Left renal pelvis (tissue), 4 donors: ENCODE results near the gene SH3BP2. TPM values are rescaled to one million over a fixed set of nuclear protein-coding genes. Genes with fewer than 3 reads are reported as not detected.

Source experiments
- DNase-seq, 4 donors: peaks; one replicate each; pipeline ENCODE4 v3.0.0-alpha.2; 2013; ENCODE audit warnings: low read depth in 4 of 4, low spot score in 3 of 4
- polyA plus RNA-seq, 4 donors: library from polyadenylated mRNA; unstranded; fragments of 120-200 nt; gene quantifications; one replicate each; pipeline ENCODE4 v1.2.1, GENCODE V29; 2013; ENCODE audit not compliant: insufficient read length in 4 of 4

Gene SH3BP2
- polyA plus RNA-seq, 4 donors: 27.5 to 52.0 (median 30.7) TPM

DNA sequence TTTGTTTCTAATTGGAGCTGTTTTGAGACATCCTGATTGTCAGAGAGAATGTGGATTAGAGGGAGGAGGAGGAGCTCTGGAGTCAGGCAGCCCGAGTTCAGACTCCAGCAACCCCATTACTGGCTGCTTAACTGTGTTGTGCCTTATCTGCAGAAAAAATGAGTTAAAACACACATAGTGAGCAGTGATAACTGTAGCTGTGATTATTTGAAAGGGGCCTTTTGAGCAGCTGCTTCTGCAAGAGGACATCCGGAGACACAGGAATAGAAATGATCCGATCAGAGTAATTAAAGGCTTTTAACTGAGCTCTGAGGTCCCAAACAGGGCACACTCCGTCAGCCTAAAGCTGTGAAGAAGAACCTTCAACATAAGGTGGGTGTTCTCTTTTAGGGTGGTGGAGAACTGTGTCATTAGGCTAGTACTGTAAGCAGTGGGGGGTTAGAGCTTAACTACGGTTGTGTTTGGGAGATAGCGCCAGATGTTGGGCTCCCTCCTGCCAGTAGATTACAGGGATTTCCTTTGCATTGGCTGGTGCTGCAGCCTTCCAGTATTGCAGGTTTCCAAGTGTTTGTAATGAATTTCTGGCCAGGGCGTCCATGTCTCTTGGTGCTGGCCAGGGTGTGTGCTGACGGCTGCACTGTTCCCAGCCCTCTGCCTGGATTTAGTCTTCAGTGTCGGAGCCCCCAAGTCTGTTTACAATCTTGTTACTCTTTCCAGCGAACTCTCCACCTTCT, 75.0 kb downstream of the SH3BP2 start:
- DNase-seq: no peak

DNA sequence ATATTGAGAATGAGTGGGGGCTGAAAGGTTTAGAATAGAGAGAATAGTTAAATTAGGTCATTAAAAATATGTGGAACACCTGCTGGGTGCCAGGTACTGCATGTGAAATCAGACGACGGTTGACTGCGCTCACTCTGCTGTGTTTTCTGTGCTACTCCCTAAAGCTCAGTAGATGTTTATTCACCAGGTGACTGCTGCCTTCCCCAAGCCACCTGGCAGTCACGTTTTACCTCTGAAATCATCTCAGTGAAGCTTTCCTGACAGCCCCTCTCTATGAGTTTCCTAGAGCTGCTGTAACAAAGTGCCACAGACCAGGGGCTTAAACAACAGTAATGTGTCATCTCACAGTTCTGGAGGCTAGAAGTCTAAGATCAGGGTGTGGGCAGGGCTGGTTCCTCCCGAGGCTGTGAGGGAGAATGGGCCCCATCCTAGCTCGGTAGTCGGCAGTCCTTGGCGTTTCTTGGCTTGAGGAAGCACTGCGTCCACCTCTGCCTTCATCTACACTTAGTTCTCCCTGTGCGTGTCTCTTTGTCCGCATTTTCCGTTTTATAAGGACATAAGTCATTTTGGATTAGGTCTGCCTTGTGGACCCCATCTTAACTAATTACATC, 76.1 kb downstream of the SH3BP2 start:
- no peak for DNase-seq

DNA sequence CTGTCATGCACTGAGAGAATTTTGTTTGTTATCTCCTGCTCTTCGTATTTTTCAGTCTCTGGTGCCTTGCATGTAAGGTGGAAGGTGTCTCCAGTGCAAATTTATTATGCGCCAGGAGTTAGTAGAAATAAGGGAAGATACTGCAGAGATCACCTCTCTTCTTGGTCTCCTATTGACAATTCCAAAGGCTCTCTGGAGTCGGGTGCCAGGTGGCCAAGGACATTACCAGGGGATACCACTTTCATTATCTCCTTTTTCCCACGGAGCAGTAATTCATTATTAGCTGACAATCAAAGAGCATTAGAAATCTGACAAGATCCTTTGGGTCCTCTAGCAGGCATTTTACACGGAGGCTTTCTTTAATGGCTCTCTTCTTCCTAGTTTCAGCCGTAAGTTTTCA, 76.8 kb downstream of the SH3BP2 start:
- no peak for DNase-seq

DNA sequence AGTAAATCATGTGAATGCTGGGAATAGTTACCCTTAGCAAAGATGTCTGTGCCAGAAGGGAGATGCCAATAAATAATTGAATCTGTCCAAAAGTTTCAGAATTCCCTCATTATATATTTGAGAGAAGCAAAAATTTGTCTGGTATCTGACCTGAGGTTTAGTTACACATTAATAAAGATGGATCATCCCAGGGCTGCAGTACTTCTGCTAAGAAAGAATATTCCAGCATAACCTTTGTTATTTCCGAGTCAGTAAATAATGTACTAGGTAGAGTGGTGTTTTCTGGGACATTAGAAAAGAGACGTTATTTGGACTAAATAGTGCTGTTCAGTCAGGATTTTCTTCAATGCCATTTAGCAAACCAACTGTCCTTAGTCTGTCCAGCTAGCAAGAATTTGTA, 77.2 kb downstream of the SH3BP2 start:
- DNase-seq: no peak

DNA sequence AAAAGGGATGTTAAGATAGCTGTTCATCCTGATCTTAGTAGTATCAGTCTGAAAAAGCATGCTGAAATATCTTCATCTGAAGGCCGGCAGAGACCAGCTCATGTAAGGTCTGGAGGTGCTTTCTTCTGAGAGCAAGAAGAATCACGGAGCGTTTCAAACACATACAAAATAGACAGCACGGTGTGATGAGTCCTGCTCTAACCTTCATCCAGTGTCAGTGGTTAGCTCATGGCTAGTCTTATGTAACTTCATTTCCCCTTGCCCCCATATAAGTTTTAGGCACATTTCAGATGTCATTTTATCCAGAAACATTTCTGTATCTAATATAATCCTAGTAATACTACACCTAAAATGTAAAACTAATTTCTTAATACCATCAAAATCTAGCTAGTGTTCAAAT, 78.6 kb downstream of the SH3BP2 start:
- no peak for DNase-seq

DNA sequence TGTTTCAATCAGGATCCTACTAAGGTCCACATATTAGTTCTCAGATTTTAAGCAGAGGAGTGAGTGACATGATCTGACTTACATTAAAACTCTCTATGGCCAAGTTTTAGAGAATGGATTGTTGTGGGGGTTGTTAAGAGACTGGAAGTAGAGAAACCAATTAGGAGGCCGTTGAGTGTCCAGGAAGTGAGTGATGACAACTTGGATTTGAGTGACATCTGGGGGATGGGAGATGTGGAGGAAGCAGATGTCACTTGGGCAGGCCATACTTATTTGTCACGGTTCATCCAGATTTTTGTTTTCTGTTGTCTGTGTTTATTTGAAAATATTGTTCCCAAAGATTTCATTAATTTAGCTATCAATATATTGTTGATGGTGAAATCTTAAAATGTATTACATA, 79.0 kb downstream of the SH3BP2 start:
- DNase-seq: no peak

DNA sequence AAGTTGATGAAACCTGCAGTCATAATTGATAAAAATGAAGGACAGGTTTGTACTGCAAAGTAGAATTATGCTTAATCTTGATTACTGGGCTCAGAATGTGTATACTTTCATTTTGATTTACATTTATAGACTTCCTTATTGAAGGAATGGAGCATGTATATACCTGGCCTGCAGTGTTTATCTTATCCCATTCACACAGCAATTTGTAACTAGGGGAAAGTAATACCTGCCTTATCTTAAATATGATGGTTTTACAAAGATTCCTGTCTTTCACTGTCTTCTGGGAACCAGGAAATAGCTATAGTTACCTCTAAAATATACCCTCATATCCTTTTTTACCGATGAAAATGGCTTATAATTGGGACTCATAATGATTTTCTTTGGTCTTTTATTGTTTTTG, 80.4 kb downstream of the SH3BP2 start:
- no peak for DNase-seq

DNA sequence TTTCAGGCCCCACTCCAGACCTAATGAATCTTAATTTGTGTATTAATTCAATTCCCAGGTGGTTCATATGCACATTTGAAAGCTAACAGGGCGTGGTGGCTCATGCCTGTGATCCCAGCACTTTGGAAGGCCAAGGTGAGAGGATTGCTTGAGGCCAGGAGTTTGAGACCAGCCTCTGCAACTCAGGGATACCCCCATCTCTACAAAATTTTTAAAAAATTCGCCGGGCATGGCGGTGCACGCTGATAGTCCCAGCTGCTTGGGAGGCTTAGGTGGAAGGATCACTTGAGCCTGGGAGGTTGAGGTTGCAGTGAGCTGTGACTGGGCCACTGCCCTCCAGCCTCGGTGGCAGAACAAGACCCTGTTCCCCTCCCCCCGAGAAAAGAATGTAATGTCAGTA, 82.0 kb downstream of the SH3BP2 start:
- no peak for DNase-seq

DNA sequence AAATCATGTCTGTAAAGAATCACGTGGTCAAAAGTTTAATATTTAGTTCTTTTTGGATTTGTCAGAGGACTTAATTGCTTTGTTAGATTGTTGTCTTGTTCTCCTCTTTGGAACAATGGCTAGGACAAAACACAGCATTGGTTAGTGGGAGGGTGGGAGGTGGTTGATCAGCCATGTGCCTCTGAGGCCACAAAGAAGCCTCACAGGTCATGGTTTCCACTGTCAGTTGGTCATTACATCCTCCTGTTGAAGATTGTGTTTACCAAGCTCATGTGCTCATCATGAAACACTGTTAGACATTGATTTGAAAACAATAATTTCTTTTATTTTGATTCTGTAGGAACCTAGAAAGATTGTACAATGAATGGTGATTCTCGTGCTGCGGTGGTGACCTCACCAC, 82.7 kb downstream of the SH3BP2 start:
- DNase-seq: no peak

DNA sequence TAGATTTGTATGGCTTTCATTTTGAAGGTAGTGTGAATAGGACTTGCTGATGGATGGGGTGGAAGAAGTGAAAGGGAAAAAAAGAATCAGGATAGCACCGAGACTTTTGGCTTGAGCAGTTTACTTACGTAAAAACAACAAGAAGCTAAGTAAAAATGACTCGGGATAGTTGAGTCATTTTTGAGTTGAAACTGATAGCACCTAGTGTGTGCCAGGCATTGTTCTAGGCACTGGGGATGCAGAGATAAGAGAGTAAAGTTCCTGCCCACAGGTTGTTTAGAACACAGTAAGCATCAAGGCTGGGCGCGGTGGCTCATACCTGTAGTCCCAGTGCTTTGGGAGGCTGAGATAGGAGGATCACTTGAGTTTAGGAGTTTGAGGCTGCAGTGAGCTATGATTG, 85.5 kb downstream of the SH3BP2 start:
- no peak for DNase-seq

DNA sequence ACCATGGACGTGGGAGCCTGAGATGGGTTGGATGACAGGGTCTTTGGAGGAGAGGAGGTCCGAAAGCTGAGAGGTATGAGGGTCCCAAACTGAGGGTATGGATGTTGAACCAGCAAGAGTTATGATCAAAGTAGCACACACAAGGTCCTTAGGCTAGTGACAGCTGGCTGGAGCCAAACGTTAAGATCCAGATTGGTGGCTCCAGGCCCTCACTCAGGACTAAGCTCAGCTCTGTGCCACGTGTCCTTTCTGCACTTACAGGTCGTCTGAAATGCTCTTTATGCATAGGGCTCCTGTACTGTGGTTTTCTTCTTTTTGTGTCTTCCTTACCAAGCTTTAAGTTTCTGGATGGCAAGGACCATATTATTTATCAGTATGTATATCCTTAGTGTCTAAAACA, 86.1 kb downstream of the SH3BP2 start:
- DNase-seq: no peak

DNA sequence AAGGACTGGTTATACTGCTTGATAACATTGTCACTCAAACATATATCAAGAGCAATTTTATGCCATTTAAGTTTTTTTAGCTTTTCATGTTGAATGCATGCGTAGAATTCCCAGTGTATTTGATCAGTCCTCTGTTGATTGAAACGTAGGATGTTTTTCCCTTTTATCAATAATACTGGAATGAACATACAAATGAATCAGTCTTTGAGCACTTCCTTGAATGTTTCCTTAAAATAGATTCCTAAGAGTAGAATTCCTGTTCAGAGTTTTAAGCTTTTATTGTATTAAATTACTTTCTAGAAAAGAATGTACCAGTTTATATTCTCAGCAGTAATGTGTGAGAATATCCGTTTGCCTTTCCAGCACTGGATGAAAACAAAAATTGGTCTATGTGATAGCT, 88.5 kb downstream of the SH3BP2 start:
- DNase-seq: no peak

DNA sequence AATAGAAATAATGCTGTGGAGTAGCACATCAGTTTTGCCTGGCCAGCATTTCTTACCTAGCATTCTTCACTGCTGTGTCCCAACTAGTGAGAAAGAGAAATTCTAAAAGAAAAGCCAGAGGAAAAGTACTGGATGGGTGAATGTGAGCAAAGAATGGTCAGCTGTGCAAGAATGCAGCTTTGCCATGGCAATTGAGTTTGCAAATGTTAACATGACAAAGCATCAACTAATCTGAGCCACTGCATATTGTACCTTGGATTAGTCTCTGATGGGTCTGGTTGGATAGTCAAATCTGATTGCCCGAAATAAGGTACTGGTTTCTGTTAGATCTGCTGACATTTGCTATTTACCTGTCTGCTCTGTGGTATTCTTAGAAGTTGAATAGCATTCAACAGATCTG, 89.5 kb downstream of the SH3BP2 start:
- DNase-seq: no peak

DNA sequence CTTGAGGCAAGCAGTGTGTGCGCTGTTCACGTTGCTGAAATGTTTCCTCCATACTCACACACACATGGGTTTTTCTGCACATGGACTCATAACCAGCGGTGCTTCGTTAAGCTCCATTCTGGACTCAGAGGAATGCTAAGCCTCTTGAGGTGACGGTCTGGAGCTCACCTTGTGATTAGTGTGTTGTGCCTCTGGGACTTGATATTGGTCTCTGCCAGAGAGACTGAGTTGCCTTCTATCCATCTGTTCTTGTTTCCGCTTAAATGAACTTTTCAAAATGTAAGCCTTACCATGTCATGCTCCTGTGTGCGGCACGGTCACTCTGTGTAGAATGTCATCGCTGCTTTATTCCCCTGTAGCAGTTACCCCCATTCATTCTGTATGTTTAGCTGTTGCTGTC, 93.3 kb downstream of the SH3BP2 start:
- no peak for DNase-seq

DNA sequence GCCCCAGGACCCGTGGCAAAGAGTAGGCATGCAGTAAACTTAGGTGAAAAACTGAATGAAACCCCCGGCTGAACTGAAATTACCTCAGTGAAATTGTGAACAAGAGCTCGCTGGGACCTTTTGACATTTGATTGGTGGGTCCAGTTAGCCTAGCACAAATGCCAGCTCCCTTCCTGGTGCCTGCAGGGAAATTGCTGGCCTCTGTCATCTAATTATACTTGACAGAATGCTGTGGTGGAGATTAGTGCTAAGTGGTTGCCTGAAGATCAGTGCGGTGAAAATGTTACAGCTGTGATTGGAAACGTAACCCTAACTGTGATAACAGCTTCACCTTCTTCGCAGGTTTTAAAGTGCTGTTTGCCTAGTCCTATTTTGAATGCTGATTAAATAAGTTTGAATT, 93.7 kb downstream of the SH3BP2 start:
- no peak for DNase-seq

DNA sequence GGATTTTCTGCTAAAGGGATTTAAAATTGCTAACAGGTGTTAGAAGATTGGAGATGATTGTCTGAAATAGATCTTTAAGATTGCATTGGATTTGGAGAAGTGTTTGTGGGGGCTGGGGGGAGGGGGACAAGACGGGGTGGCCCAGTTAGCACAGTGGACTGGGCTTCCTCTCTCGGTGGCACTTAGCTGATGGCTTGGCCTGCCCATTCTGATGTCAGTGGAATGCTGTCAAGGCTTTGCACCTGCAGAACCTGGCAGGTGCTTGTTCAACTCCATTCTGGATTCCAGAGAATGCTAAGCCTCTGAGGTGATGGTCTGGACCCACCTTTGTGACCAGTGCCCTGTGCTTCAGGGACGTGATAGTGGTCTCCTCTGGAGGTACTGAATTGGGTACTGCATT, 94.5 kb downstream of the SH3BP2 start:
- DNase-seq: no peak

DNA sequence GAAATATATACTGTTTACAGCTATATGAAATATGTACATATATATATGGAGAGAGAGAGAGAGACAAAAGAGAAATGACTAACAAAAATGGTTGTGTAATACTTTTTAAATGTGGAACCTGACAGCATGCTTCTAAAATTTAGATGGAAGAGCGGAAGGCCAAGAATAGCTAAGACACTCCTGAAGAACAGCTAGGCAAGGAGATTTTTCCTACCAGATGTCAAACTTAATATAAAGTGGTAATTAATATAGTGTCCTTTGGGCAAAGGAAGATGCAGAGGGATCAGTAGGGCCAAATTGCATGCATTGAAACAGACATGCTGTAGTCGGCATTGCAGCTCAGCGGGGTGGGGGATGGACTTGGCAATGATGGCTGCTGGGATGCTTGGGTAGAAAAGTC, 96.0 kb downstream of the SH3BP2 start:
- no peak for DNase-seq

Other genes with a start within 250 kb of the SH3BP2 start
- gene TNIP2, start 36.7 kb upstream of the SH3BP2 start, polyA plus RNA-seq: 10 to 100 TPM; 14.7 to 24.5 (median 18.3) TPM
- 100 to 1,000 TPM; 246 to 304 (median 267) TPM for gene ADD1, start 50.8 kb downstream of the SH3BP2 start, polyA plus RNA-seq
- 10 to 100 TPM; 18.0 to 33.7 (median 30.8) TPM for gene NOP14, start 170.3 kb downstream of the SH3BP2 start, polyA plus RNA-seq
- 10 to 100 TPM in 1 of 4 donors, 1 to 10 TPM in 3; 6.6 to 11.5 (median 9.1) TPM for gene GRK4, start 170.5 kb downstream of the SH3BP2 start, polyA plus RNA-seq